Measurements from ENCODE around the gene YIPF4. TPM values are rescaled to one million over a fixed set of nuclear protein-coding genes. Genes with fewer than 3 reads are reported as not detected.
"Not testable (repeated sequence)": the region's sequence is repeated elsewhere in the genome, so short reads cannot be mapped to it uniquely, and the experiment has no call there.

Gene YIPF4
- 100 to 1,000 TPM in 1 of 12 donors, 10 to 100 TPM in 11; 27.1 to 292 (median 51.0) TPM for polyA plus RNA-seq (ENCODE audit: insufficient read length in 12 of 12)
- long read RNA-seq, donor 1, full-length matches to known transcripts = 24 of 33 reads
- long read RNA-seq, donor 1, partial matches to known transcripts = 9 of 33 reads
- long read RNA-seq, donor 1, other reads (novel, unspliced or antisense) = 0 of 33 reads
- long read RNA-seq, donor 2, full-length matches to known transcripts = 32 of 50 reads
- long read RNA-seq, donor 2, partial matches to known transcripts = 13 of 50 reads
- long read RNA-seq, donor 2, other reads (novel, unspliced or antisense) = 5 of 50 reads
- long read RNA-seq, donor 3, full-length matches to known transcripts = 11 of 11 reads
- long read RNA-seq, donor 3, partial matches to known transcripts = 0 of 11 reads
- long read RNA-seq, donor 3, other reads (novel, unspliced or antisense) = 0 of 11 reads
- long read RNA-seq, donor 4, full-length matches to known transcripts = 8 of 13 reads
- long read RNA-seq, donor 4, partial matches to known transcripts = 5 of 13 reads
- long read RNA-seq, donor 4, other reads (novel, unspliced or antisense) = 0 of 13 reads
- long read RNA-seq, donor 5, full-length matches to known transcripts = 38 of 38 reads
- long read RNA-seq, donor 5, partial matches to known transcripts = 0 of 38 reads
- long read RNA-seq, donor 5, other reads (novel, unspliced or antisense) = 0 of 38 reads
- long read RNA-seq, donor 6, full-length matches to known transcripts = 10 of 24 reads
- long read RNA-seq, donor 6, partial matches to known transcripts = 14 of 24 reads
- long read RNA-seq, donor 6, other reads (novel, unspliced or antisense) = 0 of 24 reads
- long read RNA-seq, donor 7, full-length matches to known transcripts = 14 of 14 reads
- long read RNA-seq, donor 7, partial matches to known transcripts = 0 of 14 reads
- long read RNA-seq, donor 7, other reads (novel, unspliced or antisense) = 0 of 14 reads
- long read RNA-seq, donor 8, full-length matches to known transcripts = 34 of 34 reads
- long read RNA-seq, donor 8, partial matches to known transcripts = 0 of 34 reads
- long read RNA-seq, donor 8, other reads (novel, unspliced or antisense) = 0 of 34 reads
- long read RNA-seq, donor 9, full-length matches to known transcripts = 11 of 18 reads
- long read RNA-seq, donor 9, partial matches to known transcripts = 7 of 18 reads
- long read RNA-seq, donor 9, other reads (novel, unspliced or antisense) = 0 of 18 reads
- long read RNA-seq, donor 10, full-length matches to known transcripts = 17 of 23 reads
- long read RNA-seq, donor 10, partial matches to known transcripts = 6 of 23 reads
- long read RNA-seq, donor 10, other reads (novel, unspliced or antisense) = 0 of 23 reads
- long read RNA-seq, donor 11, full-length matches to known transcripts = 29 of 42 reads
- long read RNA-seq, donor 11, partial matches to known transcripts = 13 of 42 reads
- long read RNA-seq, donor 11, other reads (novel, unspliced or antisense) = 0 of 42 reads

GRCh38 chr2:32277674-32278477, at the start of gene YIPF4:
YIPF4 (plus strand) TSS chr2:32277904; CDS start chr2:32278156, 252 bp downstream.
- DNase-seq = peak; percentile 95

GRCh38 chr2:32228181-32228580, 49.5 kb upstream of the YIPF4 start:
- no peak for DNase-seq

- DNase-seq = no peak
These were observed 48.1 kb upstream of the YIPF4 start for GRCh38 chr2:32229635-32230034.

GRCh38 chr2:32231959-32232358, 45.7 kb upstream of the YIPF4 start:
- DNase-seq = no peak

- no peak for DNase-seq
These were observed 42.4 kb upstream of the YIPF4 start for GRCh38 chr2:32235315-32235714.

GRCh38 chr2:32237488-32237887, 40.2 kb upstream of the YIPF4 start:
- no peak for DNase-seq

GRCh38 chr2:32237996-32238395, 39.7 kb upstream of the YIPF4 start:
- DNase-seq = no peak

GRCh38 chr2:32242331-32242730, 35.4 kb upstream of the YIPF4 start:
- no peak for DNase-seq

GRCh38 chr2:32246911-32247310, 30.8 kb upstream of the YIPF4 start:
- DNase-seq = no peak

GRCh38 chr2:32248299-32248698, 29.4 kb upstream of the YIPF4 start:
- no peak for DNase-seq

GRCh38 chr2:32249731-32250236, 27.9 kb upstream of the YIPF4 start:
- no peak for DNase-seq

- DNase-seq = no peak
These were observed 27.4 kb upstream of the YIPF4 start for GRCh38 chr2:32250290-32250689.

- DNase-seq = no peak
These were observed 19.5 kb upstream of the YIPF4 start for GRCh38 chr2:32258242-32258641.

- DNase-seq = no peak
These were observed 17.3 kb upstream of the YIPF4 start for GRCh38 chr2:32260376-32260775.

GRCh38 chr2:32262105-32262504, 15.6 kb upstream of the YIPF4 start:
- peak; percentile 4 for DNase-seq

- no peak for DNase-seq
These were observed 13.1 kb upstream of the YIPF4 start, which contains the start of gene NLRC4 for GRCh38 chr2:32264422-32265105. NLRC4 (minus strand) TSS chr2:32264886; CDS start chr2:32256775, 8,111 bp downstream.

GRCh38 chr2:32271063-32271462, 6.6 kb upstream of the YIPF4 start:
- DNase-seq = no peak

- no peak for DNase-seq
These were observed 5.4 kb upstream of the YIPF4 start for GRCh38 chr2:32272279-32272678.

GRCh38 chr2:32274289-32274688, 3.4 kb upstream of the YIPF4 start:
- DNase-seq = no peak

- not testable (repeated sequence) for DNase-seq
These were observed 1.9 kb upstream of the YIPF4 start for GRCh38 chr2:32275790-32276189.
